H9 (cell line): ENCODE data around the gene EPHA3. TPM values are rescaled to one million over a fixed set of nuclear protein-coding genes. Genes with fewer than 3 reads are reported as not detected.

Experiments
- DNase-seq: peaks from one replicate; pipeline ENCODE4 v3.0.0-alpha.2; 2017
- H2AFZ ChIP-seq: one replicate; pipeline ENCODE4 v1.6.1; 2013; ENCODE audit warnings: mild to moderate bottlenecking, low read length, control low read depth, moderate library complexity
- H2AK5ac ChIP-seq: 2 replicates; pipeline ENCODE4 v1.6.1; 2013; ENCODE audit warnings: low read length, control low read depth, mixed read lengths; ENCODE audit not compliant: insufficient read length
- H2BK120ac ChIP-seq: one replicate; pipeline ENCODE4 v1.6.1; 2013; ENCODE audit warnings: low read depth, mild to moderate bottlenecking, low read length, control low read depth, inconsistent platforms; ENCODE audit not compliant: poor library complexity, severe bottlenecking
- H2BK12ac ChIP-seq: 2 replicates; pipeline ENCODE4 v1.6.1; 2013; ENCODE audit warnings: low read length, control low read depth, mixed read lengths, low read depth; ENCODE audit not compliant: insufficient read length
- H2BK15ac ChIP-seq: 2 replicates; pipeline ENCODE4 v1.6.1; 2013; ENCODE audit warnings: low read depth, low read length, control low read depth
- H2BK20ac ChIP-seq: one replicate; pipeline ENCODE4 v1.6.1; 2013; ENCODE audit warnings: low read depth, mild to moderate bottlenecking, low read length, control low read depth, inconsistent platforms; ENCODE audit not compliant: poor library complexity, severe bottlenecking
- H2BK5ac ChIP-seq: 2 replicates; pipeline ENCODE4 v1.6.1; 2013; ENCODE audit warnings: low read length, control low read depth, mixed read lengths; ENCODE audit not compliant: insufficient read length
- H3K14ac ChIP-seq: 2 replicates; pipeline ENCODE4 v1.6.1; 2013; ENCODE audit warnings: low read length, control low read depth; ENCODE audit not compliant: insufficient read depth
- H3K18ac ChIP-seq: 2 replicates; pipeline ENCODE4 v1.6.1; 2013; ENCODE audit warnings: low read depth, mild to moderate bottlenecking, mixed read lengths, low read length, control low read depth; ENCODE audit not compliant: insufficient read length
- H3K23ac ChIP-seq: 2 replicates; pipeline ENCODE4 v1.6.1; 2013; ENCODE audit warnings: low read length, control low read depth, mixed read lengths, low read depth; ENCODE audit not compliant: insufficient read length
- H3K23me2 ChIP-seq: 2 replicates; pipeline ENCODE4 v1.6.1; 2013; ENCODE audit warnings: low read depth, mild to moderate bottlenecking, mixed read lengths, low read length, control low read depth; ENCODE audit not compliant: insufficient read length, poor library complexity, severe bottlenecking
- H3K27ac ChIP-seq: 2 replicates; pipeline ENCODE4 v1.5.1; 2013; ENCODE audit warnings: low read length, control low read depth, mixed read lengths, low read depth; ENCODE audit not compliant: insufficient read length
- H3K27me3 ChIP-seq: 2 replicates; pipeline ENCODE4 v1.6.1; 2013; ENCODE audit warnings: low read length, control low read depth, inconsistent platforms; ENCODE audit not compliant: insufficient read depth
- H3K4ac ChIP-seq: 2 replicates; pipeline ENCODE4 v1.6.1; 2013; ENCODE audit warnings: low read depth, mild to moderate bottlenecking, control low read depth, inconsistent platforms, low read length, moderate library complexity
- H3K4me1 ChIP-seq: 2 replicates; pipeline ENCODE4 v1.6.1; 2013; ENCODE audit warnings: low read length, control low read depth, inconsistent platforms; ENCODE audit not compliant: insufficient read depth
- H3K4me2 ChIP-seq: 2 replicates; pipeline ENCODE4 v1.6.1; 2013; ENCODE audit warnings: low read length, control low read depth, mixed read lengths; ENCODE audit not compliant: insufficient read length, insufficient read depth
- H3K56ac ChIP-seq: 2 replicates; pipeline ENCODE4 v1.6.1; 2013; ENCODE audit warnings: low read depth, mild to moderate bottlenecking, mixed read lengths, low read length, control low read depth; ENCODE audit not compliant: insufficient read length
- H3K79me1 ChIP-seq: 2 replicates; pipeline ENCODE4 v1.6.1; 2013; ENCODE audit warnings: low read depth, mild to moderate bottlenecking, moderate library complexity, low read length, control low read depth, inconsistent platforms; ENCODE audit not compliant: insufficient read depth, poor library complexity, severe bottlenecking
- H3K79me2 ChIP-seq: 2 replicates; pipeline ENCODE4 v1.6.1; 2013; ENCODE audit warnings: low read length, control low read depth, inconsistent platforms; ENCODE audit not compliant: insufficient read depth
- H3K9ac ChIP-seq: 2 replicates; pipeline ENCODE4 v1.6.1; 2013; ENCODE audit warnings: low read length, control low read depth, mixed read lengths; ENCODE audit not compliant: insufficient read length; ENCODE audit errors: extremely low read depth
- H3K9me3 ChIP-seq: one replicate; pipeline ENCODE4 v1.6.1; 2013; ENCODE audit warnings: low read depth, low read length, inconsistent platforms; ENCODE audit not compliant: control insufficient read depth
- H3T11ph ChIP-seq: one replicate; pipeline ENCODE4 v1.6.1; 2013; ENCODE audit warnings: mild to moderate bottlenecking, low read length, control low read depth, inconsistent platforms
- H4K20me1 ChIP-seq: one replicate; pipeline ENCODE4 v1.6.1; 2013; ENCODE audit not compliant: control insufficient read depth, insufficient read length, insufficient read depth
- H4K5ac ChIP-seq: 2 replicates; pipeline ENCODE4 v1.6.1; 2013; ENCODE audit warnings: low read depth, mild to moderate bottlenecking, mixed read lengths, low read length, control low read depth; ENCODE audit not compliant: insufficient read length
- H4K8ac ChIP-seq: replicated peaks from 2 replicates; pipeline ENCODE4 v1.6.1; 2013; ENCODE audit warnings: low read length, control low read depth, mixed read lengths, low read depth; ENCODE audit not compliant: insufficient read length
- H4K91ac ChIP-seq: 2 replicates; pipeline ENCODE4 v1.6.1; 2013; ENCODE audit warnings: low read depth, mild to moderate bottlenecking, moderate library complexity, mixed read lengths, low read length, control low read depth; ENCODE audit not compliant: insufficient read length
- H3K27ac Mint-ChIP-seq, 3 experiments: 2 replicates in 2 of 3; 3 replicates in 1 of 3; pipeline ENCODE4 v1.8.0; 2020 to 2021; ENCODE audit warnings: mixed read lengths in 3 of 3, mild to moderate bottlenecking in 1 of 3, moderate library complexity in 1 of 3
- H3K27me3 Mint-ChIP-seq: 2 replicates; pipeline ENCODE4 v1.8.0; 2021; ENCODE audit warnings: low read depth, mild to moderate bottlenecking, moderate library complexity, mixed read lengths
- H3K36me3 Mint-ChIP-seq, 3 experiments: 2 replicates in 2 of 3; 3 replicates in 1 of 3; pipeline ENCODE4 v1.8.0; 2020 to 2021; ENCODE audit warnings: low read depth in 3 of 3, mixed read lengths in 3 of 3; ENCODE audit not compliant: insufficient read depth in 1 of 3
- H3K4me1 Mint-ChIP-seq, 2 experiments: 2 replicates each; pipeline ENCODE4 v1.8.0; 2020; ENCODE audit warnings: mixed read lengths in 2 of 2
- H3K4me3 Mint-ChIP-seq, 2 experiments: 2 replicates in 1 of 2; 3 replicates in 1 of 2; pipeline ENCODE4 v1.8.0; 2020 to 2021; ENCODE audit warnings: mild to moderate bottlenecking in 2 of 2, mixed read lengths in 2 of 2, moderate library complexity in 1 of 2
- H3K9me3 Mint-ChIP-seq, 2 experiments: 2 replicates in 1 of 2; 3 replicates in 1 of 2; pipeline ENCODE4 v1.8.0; 2020; ENCODE audit warnings: mild to moderate bottlenecking in 2 of 2, mixed read lengths in 2 of 2, moderate library complexity in 1 of 2
- CTCF ChIP-seq: fragments of 200-600 bp; sonication (generic); conservative IDR thresholded peaks from 3 replicates; pipeline ENCODE4 v1.8.0; 2021; ENCODE audit warnings: antibody characterized with exemption, mild to moderate bottlenecking
- WGBS: extraction: QIAGEN DNeasy Blood & Tissue Kit; methylation state at CpG from one replicate; pipeline ENCODE4 v1.1.7; 2013; ENCODE audit warnings: missing lambda C conversion rate, low lambda C conversion rate, mixed read lengths; ENCODE audit not compliant: insufficient read length; ENCODE audit errors: extremely low coverage; 5-methylcytosine and 5-hydroxymethylcytosine counted together
- total RNA-seq: library from RNA; stranded (reverse); gene quantifications from 2 replicates; pipeline ENCODE4 v1.2.1, GENCODE V29; 2021

Gene EPHA3
- total RNA-seq, 1 experiment from 2014 or later: 0.66 TPM

DNA sequence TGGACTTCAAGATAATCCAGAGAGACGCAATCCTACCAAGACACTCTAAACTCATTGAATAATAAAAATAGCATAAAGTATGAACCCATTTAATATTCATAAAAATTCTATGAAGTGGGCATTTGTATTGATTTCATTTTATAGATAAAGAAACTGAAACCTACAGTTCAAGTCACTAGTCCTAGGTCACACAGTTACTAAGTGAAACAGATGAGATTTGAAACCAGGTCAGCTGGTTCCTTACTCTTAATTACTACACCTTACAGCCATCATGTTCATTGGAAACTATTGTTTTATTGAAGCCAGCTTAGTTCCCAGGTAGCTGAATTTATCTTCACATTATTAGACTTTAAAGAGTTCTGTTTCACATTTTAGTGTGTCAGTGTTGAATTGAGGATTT is 158.7 kb downstream of the EPHA3 start:
- no peak overlapping the region for H4K91ac ChIP-seq
- DNase-seq: no peak
- no peak overlapping the region for H3K27ac ChIP-seq
- no peak overlapping the region for H2BK15ac ChIP-seq
- no peak overlapping the region for H4K5ac ChIP-seq
- no peak overlapping the region for H3K9ac ChIP-seq
- H3K23me2 ChIP-seq: no peaks in the 10 kb centered on the region
- H3K27me3 Mint-ChIP-seq: no peaks in the 10 kb centered on the region
- no peak overlapping the region for H2AK5ac ChIP-seq
- H3K27ac Mint-ChIP-seq: no peak overlapping the region; a peak in 1 of 7 replicates
- H3K56ac ChIP-seq: no peak overlapping the region
- H3K14ac ChIP-seq: no peak overlapping the region
- no peaks in the 10 kb centered on the region for H3K36me3 Mint-ChIP-seq
- no peak overlapping the region for H2BK120ac ChIP-seq
- TF ChIP-seq CTCF: no peak
- no peak overlapping the region for H3K23ac ChIP-seq
- H3K4me1 Mint-ChIP-seq: peaks cover 33 to 45% of the 10 kb centered on the region in 2 experiments
- no peak overlapping the region for H3T11ph ChIP-seq
- no peaks in the 10 kb centered on the region for H3K9me3 Mint-ChIP-seq
- H3K4ac ChIP-seq: no peak overlapping the region
- H3K18ac ChIP-seq: no peak overlapping the region
- no peaks in the 10 kb centered on the region for H3K79me1 ChIP-seq
- no peak overlapping the region for H2AFZ ChIP-seq
- H3K4me1 ChIP-seq: peaks cover 7% of the 10 kb centered on the region; the same call in 1 of the 2 replicates
- no peaks in the 10 kb centered on the region for H3K79me2 ChIP-seq
- H2BK20ac ChIP-seq: no peak overlapping the region
- no peak overlapping the region for H3K4me3 Mint-ChIP-seq
- H4K20me1 ChIP-seq: no peaks in the 10 kb centered on the region
- no peak overlapping the region for H2BK5ac ChIP-seq
- WGBS: no CpG with 5 or more reads among the region's 1 CpG
- H3K27me3 ChIP-seq: no peaks in the 10 kb centered on the region
- no peak overlapping the region for H2BK12ac ChIP-seq
- no peaks in the 10 kb centered on the region for H3K9me3 ChIP-seq
- H3K4me2 ChIP-seq: no peak overlapping the region
- H4K8ac ChIP-seq: no peak overlapping the region
